ENCODE data around the gene CENATAC.
"Not testable (repeated sequence)": the region's sequence is repeated elsewhere in the genome, so short reads cannot be mapped to it uniquely, and the experiment has no call there.

Gene CENATAC

DNA sequence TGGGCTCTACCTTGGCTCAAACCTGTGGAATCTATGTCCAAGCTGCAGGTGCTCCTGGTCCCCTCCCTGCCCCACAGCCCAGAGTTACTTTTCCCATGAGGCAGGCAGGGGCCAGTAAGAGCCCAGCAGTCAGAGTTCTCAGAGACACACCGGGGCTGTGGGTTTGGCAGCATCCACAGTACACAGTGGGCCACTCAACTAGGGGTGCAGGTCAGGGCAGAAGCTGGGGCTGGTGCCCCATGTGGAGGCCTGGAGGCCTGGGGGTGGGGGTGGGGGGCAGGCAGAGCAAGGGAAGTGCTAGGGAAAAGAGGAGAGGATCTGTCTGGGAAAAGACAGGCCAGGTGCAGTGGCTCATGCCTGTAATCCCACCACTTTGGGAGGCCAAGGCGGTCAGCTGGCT, 39.4 kb upstream of the CENATAC start:
- TF ChIP-seq, protein P1, sequence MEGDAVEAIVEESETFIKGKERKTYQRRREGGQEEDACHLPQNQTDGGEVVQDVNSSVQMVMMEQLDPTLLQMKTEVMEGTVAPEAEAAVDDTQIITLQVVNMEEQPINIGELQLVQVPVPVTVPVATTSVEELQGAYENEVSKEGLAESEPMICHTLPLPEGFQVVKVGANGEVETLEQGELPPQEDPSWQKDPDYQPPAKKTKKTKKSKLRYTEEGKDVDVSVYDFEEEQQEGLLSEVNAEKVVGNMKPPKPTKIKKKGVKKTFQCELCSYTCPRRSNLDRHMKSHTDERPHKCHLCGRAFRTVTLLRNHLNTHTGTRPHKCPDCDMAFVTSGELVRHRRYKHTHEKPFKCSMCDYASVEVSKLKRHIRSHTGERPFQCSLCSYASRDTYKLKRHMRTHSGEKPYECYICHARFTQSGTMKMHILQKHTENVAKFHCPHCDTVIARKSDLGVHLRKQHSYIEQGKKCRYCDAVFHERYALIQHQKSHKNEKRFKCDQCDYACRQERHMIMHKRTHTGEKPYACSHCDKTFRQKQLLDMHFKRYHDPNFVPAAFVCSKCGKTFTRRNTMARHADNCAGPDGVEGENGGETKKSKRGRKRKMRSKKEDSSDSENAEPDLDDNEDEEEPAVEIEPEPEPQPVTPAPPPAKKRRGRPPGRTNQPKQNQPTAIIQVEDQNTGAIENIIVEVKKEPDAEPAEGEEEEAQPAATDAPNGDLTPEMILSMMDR (IDR thresholded peaks at IDR 0.05; ENCODE audit: insufficient read depth, low read depth, low read length, missing control alignments) = no peak
- no peak overlapping the region for H3K4me3 ChIP-seq (ENCODE audit: low read depth, low read length)
- DNase-seq (ENCODE audit: low read depth) = no peak

DNA sequence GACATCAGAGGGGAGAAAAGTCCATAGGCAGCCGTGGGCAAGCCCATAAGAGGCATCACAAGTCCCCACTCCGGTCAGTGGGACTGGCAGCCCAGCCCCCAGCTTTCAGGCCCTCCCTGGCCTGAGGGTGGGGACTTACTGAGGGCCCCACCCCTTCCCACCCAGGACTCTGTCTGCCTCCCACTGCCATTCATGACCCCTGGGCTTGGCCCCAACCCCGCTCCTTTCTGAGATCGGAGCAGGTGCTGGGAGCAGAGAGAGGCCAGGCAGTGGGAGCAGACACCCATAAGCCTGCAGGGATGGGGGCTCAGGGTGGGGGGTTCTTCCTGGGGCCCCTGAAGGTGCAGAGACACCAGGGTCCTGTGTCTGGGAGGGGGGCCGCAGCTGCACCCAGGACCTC, 36.7 kb upstream of the CENATAC start:
- no peak for DNase-seq (ENCODE audit: low read depth)
- no peak overlapping the region for H3K4me3 ChIP-seq (ENCODE audit: low read depth, low read length)
- TF ChIP-seq, protein P1 (IDR thresholded peaks at IDR 0.05; ENCODE audit: insufficient read depth, low read depth, low read length, missing control alignments) = no peak

DNA sequence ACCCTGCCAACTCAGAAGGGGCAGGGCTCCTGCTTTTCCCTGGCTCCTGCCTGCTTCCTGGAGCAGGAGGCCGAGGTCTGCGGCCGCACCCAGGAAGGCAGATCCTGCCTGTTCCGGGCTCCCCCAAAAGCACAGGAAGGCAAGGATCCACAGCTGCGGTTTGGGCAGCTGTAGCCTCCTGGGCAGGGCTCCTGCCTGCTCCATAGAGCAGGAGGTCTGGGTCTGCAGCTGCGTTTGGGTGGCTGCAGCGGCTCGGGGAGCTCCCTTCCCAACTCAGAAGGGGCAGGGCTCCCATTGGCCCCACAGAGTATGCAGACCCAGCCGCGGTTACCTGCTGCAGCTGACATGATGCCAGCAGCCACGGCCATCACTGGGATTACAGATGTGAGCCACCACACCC, 36.3 kb upstream of the CENATAC start:
- no peak overlapping the region for H3K4me3 ChIP-seq (ENCODE audit: low read depth, low read length)
- no peak for DNase-seq (ENCODE audit: low read depth)
- TF ChIP-seq, protein P1 (IDR thresholded peaks at IDR 0.05; ENCODE audit: insufficient read depth, low read depth, low read length, missing control alignments) = no peak

DNA sequence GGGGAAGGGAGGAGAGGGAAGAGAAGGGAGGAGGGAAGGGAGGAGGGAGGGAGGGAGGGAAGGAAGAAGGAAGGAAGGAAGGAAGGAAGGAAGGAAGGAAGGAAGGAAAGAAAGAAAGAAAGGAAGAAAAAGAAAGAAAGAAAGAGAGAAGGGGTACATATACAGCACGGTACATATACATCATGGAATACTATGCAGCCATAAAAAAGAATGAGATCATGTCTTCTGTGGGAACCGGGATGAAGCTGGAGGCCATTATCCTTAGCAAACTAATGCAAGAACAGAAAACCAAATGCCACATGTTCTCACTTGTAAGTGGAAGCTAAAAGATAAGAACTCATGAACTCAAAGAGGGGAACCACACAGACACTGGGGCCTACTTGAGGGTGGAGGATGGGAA, 28.4 kb upstream of the CENATAC start:
- DNase-seq (ENCODE audit: low read depth); H3K4me3 ChIP-seq (ENCODE audit: low read depth, low read length): not testable (repeated sequence)

DNA sequence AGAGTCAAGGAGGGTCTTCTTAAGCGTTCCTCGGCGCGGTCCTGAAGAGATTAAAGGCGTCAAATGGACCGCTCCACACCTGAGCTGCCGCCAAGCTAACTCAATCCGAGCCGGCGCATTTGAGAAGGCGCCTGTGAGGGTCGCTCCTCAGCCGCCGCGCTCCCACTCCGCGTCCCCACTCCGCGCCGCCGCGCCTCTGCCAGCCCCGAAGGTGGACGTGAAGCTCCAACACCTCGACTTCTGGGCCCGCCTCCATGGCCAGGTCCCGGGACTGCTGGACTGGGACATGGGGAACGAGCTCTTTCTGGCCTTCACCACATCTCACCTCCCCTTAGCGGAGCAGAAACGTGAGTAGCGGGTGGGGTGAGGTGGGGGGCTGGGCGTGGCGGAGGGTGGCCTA, 26.3 kb upstream of the CENATAC start, which contains the start of gene FOXR1:
Gene FOXR1 (plus strand): TSS at position 116 of the 400 bp plus-strand sequence. CDS start 171 bp downstream, at position 287.
- no peak for DNase-seq (ENCODE audit: low read depth)
- TF ChIP-seq, protein P1 (IDR thresholded peaks at IDR 0.05; ENCODE audit: insufficient read depth, low read depth, low read length, missing control alignments) = no peak
- no peak within 1 kb of the TSS for H3K4me3 ChIP-seq (ENCODE audit: low read depth, low read length)

DNA sequence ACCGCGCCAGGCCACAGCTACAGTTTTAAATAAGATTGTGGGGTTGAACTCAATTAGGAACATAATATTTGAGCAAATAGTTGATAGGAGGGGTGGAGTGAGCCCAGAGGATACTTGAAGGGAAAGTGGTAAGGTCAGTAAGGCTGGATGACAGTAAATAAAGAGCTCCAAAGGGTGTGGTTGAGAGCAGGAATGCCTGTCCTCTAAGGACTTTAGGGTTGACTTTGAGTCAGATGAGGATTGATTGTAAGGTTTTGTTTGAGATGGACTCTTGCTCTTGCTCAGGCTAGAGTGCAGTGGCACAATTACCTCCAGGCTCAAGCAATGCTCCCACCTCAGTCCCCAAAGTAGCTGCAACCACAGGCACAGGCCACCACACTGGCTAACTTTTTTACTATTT, 24.0 kb upstream of the CENATAC start:
- no peak overlapping the region for H3K4me3 ChIP-seq (ENCODE audit: low read depth, low read length)
- TF ChIP-seq, protein P1 (IDR thresholded peaks at IDR 0.05; ENCODE audit: insufficient read depth, low read depth, low read length, missing control alignments) = no peak
- DNase-seq (ENCODE audit: low read depth) = no peak

DNA sequence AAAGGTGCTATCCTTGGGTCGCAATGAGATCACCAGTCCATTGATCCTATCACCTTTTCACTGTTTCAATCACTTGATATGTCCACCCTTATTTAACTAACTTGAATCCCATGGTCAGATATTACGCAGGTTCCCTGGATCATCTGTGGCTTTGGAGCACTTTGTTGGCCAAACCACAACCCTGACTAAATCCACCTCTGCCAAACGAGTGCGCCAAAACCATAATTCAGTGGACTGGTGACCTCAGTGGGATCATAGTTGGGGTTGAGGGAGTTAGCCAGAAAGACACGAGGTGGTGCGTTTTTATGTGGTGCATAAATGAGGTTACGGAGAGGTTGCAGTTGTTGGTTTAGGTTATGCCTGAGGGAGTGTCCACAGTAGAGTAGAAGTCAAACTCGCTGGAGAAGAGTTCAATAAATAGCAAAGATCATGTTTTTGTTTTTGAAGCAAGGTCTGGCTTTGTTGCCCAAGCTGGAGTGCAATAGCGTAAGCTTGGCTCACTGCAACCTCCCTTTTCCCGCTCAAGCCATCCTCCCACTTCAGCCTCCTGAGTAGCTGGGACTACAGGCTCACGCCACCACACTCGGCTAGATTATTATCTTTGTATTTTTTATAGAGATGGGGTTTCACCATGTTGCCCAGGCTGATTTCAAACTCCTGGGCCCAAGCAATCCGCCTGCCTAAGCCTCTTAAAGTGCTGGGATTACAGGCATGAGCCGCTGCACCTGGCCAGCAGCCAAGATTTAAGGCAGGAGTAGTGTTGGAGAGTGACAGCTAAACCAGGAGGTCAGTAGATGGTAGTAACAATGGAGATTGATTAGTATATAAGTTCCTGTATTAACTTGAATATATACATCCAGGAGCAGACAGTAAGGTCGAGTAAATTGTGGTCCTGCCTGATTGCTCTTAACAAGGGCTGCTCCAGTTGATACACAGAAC, 21.9 kb upstream of the CENATAC start:
- TF ChIP-seq, protein P1 (IDR thresholded peaks at IDR 0.05; ENCODE audit: insufficient read depth, low read depth, low read length, missing control alignments) = no peak
- DNase-seq (ENCODE audit: low read depth) = no peak
- no peak overlapping the region for H3K4me3 ChIP-seq (ENCODE audit: low read depth, low read length)

Data from GM12865 (cell line).